ENCODE data around the gene MTFR1L.

The MTFR1L gene

DNA sequence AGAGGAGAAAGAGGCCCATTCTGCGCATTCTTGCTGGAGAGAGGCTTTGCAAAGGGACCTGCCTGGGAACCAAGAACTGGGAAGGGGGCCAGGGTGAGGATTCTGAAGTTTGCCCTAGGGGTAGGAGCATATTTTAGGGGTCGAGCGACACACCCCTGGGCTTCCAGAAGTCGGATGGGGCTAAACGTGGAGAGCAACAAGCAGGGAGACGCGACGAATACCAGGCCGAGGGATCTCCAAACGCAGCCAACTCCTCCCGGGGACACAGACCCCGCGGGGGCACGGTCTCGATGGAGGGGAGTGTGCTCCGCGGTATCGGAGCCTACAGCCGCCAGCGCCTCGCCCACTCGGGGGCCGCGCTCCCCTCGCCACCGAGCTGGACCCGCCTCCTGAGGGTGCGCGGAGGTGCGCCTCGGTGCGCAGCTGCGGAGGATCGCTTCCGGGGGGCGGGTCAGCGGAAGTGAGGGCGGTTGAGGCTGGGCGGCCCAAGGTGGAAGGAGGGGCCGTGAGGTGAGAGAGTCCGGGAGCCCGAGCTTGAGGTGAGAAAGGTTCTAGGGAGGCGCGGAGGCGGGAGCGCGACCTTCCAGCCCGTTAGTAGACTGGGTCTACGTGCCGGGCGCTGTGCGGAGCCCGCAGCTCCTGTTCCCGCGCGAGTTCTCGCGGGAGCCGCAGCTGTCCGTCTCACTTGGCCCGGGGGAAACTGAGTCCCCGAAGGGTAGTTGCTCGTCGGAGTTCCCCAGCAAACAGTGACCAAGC is at the start of gene MTFR1L:
Gene MTFR1L (plus strand): TSS at position 464 of the 756 bp plus-strand sequence. CDS start 3,151 bp downstream, outside the sequence.
- in situ Hi-C loops (cut with HindIII; ENCODE audit: low sequenced_read_pairs), result no loop called here

DNA sequence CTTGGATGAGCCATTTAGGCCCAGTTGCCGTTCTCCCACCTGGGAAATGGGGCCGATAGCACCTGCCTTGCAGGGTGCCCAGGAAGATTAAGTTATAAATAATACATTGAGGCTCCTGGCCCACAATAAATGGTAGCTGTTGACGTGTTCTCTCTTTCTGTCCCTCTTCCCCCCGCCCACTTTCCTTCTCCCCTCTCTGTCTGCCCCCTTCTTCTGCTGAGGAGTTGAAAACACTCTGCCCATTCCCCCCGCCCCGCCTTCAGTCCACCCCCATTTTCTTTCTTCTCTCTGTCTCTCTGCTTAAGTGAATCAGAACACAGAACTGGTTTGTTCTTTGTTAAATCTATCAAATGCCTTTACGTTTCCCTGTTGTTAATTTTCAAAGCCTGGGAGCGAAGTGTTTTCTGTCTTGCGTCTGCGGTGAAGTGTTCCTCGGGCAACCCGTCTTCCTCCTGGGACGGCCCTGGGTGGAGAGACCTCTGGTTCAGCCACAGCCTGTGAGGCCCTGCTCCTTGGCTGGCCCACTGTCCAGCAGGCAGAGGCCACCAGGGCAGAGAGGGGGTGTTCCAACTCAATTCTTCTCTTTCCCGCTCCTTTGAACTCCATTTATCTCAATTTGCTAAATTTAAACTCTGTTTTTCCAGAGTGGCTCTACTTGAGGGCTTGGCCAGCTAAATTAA is 49.1 kb upstream of the MTFR1L start:
- in situ Hi-C loops (cut with HindIII; ENCODE audit: low sequenced_read_pairs), result no loop called here

DNA sequence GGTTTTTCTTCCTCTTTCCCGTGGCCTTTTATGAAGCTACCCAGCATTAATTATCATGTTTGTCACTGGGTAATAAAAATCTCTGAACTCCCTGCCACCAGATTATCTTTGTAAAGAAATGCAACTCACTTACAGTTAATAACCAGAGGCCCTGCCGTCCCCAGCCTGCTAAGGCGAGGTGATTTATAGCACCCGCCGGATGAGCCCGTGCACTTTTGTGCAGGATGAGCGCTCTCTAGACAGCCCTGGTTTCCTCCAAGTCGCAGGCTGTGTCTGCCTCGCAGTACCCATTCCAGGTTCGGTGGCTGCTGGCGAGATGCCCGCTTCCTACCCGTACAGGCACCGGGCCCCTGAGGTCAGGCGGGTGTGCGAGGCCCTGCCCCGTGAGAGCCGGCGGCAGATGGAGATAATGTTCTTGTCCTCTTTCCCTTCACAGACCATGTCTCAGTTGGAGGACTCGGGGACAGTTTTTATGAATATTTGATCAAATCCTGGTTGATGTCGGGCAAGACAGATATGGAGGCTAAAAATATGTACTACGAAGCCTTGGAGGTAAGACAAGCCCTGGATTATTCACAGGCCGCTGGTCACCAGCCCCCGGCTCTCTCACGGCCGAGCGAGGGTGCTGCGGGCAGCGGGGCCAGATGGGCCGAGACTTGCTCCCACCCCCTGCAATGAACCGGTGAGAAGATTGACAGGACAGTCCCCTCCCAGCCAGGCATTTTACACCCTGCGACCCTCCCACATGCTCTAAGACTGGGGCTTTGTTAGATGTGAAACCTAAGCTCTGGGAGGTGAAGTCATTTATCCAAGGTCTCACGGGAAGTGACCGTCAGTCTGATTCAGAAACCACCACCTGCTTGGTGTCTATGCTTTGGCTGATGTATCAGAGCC is 48.3 kb upstream of the MTFR1L start:
- in situ Hi-C loops (cut with HindIII; ENCODE audit: low sequenced_read_pairs), result no loop called here

DNA sequence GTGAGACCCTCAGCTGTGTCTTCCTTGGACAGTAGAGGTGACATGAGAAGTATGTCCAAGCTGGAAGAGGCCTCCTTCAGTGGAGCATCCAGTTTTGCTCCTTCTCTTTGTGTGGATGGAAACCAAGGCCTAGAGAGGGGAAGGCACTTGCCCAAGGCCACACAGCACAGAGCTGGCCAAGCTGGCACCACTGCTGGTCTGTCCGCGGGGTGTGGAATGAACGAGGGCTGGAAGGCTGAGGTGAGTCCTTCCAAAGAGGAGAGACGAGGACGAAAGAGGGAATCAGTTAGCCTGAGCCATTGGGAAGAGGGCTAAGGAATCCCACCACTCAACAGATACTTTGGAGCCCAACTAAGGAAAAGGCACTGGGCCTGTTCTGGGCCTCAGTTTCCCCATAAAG is 47.6 kb upstream of the MTFR1L start:
- in situ Hi-C loops (cut with HindIII; ENCODE audit: low sequenced_read_pairs), result no loop called here

DNA sequence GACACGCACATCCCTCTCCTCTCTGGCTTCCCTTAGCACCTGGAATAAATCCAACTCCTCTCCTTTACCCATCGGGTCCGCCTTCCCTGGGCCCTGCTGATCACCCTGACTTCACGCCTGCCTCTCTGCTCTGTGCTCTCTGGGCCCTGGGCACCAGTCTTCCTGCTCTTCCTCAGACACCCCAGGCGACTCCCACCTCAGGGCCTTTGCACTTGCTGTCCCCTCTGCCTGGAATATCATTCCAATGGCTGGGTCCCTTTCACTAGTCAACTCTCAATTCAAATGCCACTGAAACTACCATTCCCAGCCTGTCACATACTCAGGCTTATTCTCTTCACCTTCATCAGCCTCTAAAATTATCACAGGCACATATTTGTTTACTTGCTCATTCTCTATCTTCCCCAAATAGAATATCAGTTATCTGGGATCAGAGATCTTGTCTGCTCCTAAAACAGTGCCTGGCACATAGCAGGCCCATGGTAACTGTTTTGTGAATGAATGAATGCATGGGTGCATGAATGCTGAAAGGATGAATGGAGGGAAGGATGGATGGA is 47.0 kb upstream of the MTFR1L start:
- in situ Hi-C loops (cut with HindIII; ENCODE audit: low sequenced_read_pairs), result no loop called here

DNA sequence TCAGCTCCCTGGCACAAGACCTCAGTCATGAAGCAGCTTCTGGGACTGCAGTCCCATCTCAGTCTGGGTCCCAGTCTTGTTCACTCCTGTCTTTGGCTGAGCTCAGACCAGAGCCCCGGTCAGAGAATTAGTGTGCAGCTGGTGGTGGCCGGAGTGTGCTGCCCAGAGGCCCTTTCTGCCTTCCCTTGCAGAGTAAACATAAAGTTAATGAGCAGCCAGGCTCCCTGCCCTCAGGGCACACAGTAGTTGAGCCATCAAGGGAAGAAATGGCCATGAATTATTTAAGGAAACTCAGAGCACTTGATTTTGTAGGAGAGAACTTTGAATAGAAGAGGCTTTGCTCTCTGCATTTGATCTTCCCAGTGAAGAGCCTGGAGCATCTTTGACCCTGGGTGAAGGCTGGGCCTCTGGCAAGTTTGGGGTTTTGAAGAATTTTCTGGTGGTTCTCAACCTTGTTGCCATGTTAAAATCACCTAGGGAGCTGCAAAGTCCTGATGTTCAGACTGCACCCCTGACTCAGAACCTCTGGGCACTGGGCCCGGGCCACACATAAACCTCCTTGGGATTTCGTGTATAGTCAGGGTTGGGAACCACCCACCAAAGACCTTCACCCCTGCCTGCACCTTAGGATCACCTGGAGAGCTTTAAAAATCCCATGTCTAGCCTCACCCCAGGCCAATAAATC is 46.2 kb upstream of the MTFR1L start:
- in situ Hi-C loops (cut with HindIII; ENCODE audit: low sequenced_read_pairs), result no loop called here

DNA sequence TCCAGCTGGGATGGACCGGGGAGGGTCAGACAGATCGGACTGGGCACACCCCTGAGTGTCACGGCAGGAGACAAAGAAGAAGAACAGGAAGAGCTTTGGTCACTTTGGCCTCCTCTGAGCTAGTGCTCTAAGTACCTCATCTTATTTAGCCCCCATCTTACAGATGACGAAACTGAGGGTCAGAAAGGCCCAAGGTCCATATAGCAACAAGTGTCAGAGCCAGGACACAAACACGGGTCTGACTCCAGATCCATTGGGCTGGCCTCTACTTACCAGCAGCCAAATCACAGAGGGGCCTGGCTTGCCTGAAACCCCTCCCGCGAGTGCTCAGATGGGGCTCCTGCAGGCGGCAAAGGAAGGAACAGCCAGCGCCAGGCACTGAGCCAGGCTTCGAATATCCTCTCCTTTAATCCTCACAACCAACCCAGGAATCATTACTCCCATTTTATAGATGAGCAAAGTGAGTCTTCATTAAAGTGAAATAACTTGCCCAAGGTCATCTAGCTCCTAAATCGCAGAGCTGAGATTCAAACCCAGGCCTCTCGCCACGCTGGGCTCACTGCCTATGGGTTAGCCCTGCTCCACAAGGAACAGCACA is 45.4 kb upstream of the MTFR1L start:
- in situ Hi-C loops (cut with HindIII; ENCODE audit: low sequenced_read_pairs), result no loop called here

DNA sequence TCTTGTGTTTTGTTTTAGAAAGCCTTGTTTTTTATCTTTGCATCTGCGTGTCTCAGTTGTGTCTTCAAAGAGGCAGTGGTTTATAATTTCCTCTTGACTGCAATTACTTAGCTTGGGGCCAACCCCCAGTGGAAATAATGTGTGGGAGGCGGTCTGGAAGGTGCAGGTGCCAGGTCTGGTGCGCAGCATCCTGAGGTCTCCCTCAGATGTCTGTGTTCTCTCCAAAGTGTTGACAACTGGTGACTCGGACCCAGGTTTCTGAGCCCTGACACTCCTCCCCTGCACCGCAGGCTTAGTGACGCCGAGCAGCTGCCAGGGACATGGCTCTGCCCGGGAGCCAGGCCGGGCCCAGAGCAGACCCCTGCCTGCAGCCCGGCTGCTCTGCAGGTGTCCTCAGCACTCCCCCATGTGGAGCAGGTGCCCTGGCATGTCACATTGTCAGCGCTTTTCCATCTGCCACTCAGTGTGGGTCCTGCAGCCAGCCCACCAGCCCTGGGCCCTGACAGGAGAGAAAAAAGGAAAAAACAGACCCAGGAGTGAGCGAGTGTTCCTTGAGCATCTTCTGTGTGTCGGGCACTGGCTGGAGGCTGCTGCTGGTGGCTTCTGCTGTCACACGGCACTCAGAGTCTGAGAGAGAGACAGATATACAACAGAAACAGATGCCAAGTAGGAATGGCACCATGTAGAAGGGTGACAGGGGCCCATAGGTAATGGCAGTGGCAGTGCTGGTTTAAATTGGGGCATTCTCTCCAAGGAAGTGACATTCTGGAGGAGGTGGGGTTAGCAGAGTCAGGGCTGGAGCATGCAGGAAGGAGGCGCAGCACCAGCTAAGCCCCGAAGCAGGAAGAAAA is 44.6 kb upstream of the MTFR1L start:
- in situ Hi-C loops (cut with HindIII; ENCODE audit: low sequenced_read_pairs), result loop anchor here (25.0 kb wide), 1 partner anchor 288 kb away; no protein-coding TSS in a partner anchor

DNA sequence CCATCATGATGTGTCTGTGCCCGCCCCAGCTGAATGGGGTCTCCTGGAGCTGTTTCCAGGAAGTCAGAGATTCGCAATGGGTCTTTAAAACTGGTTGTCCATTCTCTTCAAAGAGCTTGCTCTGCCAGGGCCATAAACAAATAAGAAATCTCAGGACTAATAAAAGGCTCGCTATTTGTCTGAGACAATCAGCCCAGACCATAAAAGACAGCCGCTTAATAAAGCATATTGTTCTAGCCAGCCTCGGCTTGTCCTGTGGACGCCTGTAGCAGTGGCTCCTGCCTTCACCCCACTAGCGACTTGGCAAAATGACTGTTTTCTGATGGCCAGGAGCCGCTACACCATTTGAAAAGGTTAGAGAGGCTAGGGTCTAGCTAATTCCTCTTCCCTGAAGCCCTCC is 40.4 kb upstream of the MTFR1L start:
- in situ Hi-C loops (cut with HindIII; ENCODE audit: low sequenced_read_pairs), result loop anchor here (25.0 kb wide), 1 partner anchor 292 kb away; no protein-coding TSS in a partner anchor

DNA sequence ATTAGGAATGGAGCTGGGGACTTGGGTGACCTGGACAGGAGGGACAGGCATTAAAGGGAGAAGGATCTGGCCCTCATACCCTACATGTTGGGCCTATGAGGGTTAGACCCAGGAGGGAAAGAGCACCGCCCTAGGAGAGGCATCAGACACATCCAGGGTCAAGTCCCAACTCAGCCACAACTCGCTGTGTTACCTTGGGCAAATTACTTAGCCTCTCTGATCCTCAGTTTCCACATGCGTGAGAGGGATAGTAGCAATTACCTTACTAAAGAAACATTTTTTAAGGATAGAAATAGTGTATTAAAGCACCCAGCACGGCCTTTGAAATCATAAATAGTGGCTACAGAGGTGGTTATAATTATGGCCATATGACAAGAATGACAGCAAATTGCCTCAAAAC is 39.9 kb upstream of the MTFR1L start:
- in situ Hi-C loops (cut with HindIII; ENCODE audit: low sequenced_read_pairs), result loop anchor here (10.0 to 25.0 kb wide), 2 partner anchors 175 to 293 kb away; no protein-coding TSS in a partner anchor

DNA sequence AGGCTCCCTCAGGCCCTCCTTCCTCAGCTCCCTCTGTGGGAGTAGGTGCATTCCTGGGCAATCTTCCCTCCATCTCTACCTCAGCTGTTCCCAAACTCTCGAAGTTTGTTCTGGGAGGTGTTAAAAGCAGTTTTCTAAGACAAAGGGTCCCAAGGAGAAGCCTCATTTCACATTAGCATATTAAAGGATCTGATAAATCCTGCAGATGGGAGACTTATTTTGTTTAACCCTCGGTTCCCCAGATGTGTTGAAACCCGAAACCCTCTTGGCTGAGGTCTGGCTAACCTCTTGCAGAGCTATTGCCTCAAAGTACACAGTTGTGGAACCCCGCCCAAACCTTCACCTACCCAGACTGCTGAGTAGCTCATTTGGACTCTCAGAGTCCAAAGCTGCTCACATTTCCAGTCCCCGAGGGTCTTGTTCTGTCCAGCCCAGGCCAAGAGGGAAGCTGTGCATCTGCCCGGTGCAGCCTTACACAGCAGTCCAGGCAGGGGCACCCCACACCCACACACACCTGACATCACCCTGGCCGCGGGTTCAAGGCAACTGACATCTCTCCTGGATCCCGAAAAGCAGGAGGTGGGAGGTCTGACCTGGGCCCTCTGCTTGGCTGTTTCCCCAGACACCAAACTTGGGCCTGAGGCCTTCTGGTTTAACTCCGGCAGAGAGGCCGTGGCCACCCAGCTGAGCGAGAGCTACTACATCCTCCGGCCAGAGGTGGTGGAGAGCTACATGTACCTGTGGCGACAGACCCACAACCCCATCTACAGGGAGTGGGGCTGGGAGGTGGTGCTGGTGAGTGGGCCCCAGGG is 39.2 kb upstream of the MTFR1L start:
- in situ Hi-C loops (cut with HindIII; ENCODE audit: low sequenced_read_pairs), result loop anchor here (10.0 to 25.0 kb wide), 2 partner anchors 176 to 293 kb away; no protein-coding TSS in a partner anchor

DNA sequence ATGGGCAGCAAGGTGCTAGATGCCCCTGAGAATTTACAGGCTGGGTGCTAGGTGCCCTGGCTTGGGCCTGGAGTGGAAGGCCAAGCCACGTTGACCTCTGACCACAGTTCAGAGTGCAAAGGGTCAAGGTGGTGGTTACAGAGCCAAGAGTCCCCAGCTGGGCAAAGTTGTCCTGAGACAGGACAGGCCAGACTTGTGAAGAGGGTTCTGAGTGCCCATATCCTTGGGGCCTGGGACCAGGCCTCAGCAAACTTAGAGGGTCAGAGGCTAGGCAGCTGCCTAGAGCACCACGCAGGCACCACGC is 38.7 kb upstream of the MTFR1L start:
- in situ Hi-C loops (cut with HindIII; ENCODE audit: low sequenced_read_pairs), result loop anchor here (10.0 to 25.0 kb wide), 2 partner anchors 176 to 294 kb away; no protein-coding TSS in a partner anchor

DNA sequence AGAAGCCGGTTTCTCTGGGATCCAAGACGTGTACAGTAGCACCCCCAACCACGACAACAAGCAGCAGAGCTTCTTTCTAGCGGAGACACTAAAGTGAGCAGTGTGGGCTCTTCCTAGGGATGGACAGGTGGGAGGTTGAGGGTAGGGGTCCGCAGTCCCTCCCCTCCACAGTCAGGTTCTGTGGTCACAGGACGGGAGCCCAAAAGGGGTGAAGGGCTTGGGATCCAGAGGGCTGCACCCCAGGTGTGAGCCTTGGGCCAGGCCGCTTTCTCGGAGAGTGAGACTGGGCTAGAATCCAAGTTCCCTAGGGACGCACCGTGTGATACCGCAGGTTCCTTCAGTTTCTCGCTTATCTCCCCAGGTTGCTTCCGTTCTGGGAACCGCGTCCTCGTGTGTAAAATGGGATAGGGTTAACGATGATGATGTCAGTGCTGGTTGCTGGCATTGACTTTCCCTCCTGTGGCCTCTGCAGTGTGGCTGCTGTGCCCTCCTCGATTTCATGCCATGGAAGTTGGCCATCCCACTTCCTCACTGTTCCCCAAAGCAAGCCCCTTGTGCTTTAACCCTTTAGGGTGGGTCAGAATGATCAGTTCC is 37.0 kb upstream of the MTFR1L start:
- in situ Hi-C loops (cut with HindIII; ENCODE audit: low sequenced_read_pairs), result loop anchor here (10.0 to 25.0 kb wide), 2 partner anchors 178 to 295 kb away; no protein-coding TSS in a partner anchor

DNA sequence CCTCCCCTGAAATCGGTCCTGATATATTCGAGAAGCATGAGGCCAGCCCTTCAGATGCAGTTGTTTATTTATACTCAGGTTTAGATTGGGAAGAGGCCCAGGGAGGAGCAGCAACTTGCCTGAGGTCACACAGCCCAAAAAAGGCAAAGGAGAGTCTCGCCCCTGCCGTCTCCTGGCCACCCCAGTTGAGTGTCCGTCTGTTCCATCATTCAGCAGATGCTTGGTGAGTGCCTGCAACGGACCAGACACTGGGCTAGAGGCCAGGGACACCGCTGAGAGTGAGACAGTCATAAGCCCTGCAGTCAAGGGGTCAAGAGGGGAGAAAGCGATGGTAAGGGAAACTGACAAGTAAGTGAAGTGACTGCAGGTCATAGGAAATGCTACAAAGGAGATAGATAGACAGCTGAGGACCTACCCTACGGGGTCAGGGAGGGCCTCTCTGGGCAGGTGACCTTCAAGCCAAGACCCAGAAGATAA is 35.1 kb upstream of the MTFR1L start:
- in situ Hi-C loops (cut with HindIII; ENCODE audit: low sequenced_read_pairs), result loop anchor here (5.0 to 25.0 kb wide), 3 partner anchors 32 to 297 kb away; no protein-coding TSS in a partner anchor

DNA sequence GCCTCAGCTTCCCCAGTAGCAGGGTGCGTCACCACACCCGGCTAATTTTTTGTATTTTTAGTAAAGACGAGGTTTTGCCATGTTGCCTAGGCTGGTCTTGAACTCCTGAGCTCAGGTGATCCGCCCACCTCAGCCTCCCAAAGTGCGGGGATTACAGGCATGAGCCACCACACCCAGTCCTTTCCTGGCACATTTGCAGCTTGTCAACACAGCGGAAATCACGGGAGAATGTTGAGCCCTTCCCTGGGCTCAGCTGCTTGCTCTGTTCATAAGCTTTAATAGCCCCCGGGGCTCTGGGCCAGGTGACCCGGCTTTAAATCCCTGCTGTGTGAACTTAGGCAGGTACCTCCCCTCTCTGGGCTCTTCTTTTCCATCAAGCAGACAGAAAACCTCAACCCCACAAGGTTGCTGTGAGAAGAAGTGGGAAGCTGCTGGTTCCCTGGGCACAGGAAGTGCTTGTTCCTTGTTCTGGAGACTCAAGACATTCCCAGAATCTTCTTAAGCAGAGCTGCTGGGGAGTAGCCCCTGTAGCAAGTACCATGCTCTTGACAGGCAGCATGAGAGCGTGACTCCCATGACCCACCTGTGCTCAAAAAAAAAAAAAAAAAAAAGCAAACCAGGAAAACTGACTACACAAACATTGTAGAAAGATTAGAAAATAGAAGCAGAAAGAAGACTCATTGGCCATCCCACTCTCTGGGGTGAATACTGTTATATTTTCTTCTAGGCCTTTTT is 34.3 kb upstream of the MTFR1L start:
- in situ Hi-C loops (cut with HindIII; ENCODE audit: low sequenced_read_pairs), result loop anchor here (5.0 to 25.0 kb wide), 3 partner anchors 33 to 298 kb away; no protein-coding TSS in a partner anchor

DNA sequence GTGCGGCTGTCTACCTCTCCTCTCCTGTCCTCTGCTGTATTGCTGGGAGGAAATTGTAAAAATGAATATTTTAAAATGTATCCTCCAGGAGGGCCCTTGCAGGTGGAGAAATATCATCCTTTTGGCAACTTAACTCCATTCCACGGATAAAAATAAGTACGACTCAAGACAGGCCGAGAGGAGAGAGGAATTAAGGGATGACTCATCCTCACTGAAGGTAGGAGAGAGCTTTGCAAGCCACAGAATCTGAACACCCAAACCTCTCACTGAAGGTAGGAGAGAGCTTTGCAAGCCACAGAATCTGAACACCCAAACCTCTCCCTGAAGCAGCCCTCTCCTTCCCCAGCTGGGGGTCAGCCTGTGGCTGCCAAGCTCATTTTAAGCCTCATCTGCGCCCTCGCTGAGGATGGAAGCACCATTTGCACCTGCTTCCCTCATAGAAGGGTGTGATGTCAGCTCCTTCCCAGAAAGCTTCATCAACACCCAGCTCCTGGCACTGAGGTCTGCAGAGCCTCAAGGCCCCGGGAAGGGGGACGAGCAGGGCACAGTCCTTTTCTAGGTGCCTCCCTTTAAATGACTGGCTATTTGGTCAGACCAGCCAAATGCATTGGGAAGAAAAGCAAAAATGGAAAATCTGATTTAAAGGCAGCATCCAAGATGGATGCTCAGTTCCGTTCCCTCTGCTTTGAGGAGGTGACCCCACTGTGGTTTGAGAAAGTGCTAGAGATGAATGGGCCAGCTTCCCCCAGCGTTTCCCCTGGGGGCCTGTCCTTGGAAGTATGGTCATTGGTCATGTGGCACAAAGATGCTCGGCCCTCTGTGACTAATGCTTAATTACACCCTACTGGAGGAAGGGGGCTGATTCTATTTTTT is 32.6 kb upstream of the MTFR1L start:
- in situ Hi-C loops (cut with HindIII; ENCODE audit: low sequenced_read_pairs), result loop anchor here (5.0 to 25.0 kb wide), 3 partner anchors 35 to 300 kb away; no protein-coding TSS in a partner anchor
